Measurements from ENCODE around the gene FRMD5. TPM values are rescaled to one million over a fixed set of nuclear protein-coding genes. Genes with fewer than 3 reads are reported as not detected.

The FRMD5 gene
- polyA plus RNA-seq, 1 donor (not counting 4 experiments of a cell fraction or from before 2014, with no cell fraction given) = 7.3 TPM

DNA sequence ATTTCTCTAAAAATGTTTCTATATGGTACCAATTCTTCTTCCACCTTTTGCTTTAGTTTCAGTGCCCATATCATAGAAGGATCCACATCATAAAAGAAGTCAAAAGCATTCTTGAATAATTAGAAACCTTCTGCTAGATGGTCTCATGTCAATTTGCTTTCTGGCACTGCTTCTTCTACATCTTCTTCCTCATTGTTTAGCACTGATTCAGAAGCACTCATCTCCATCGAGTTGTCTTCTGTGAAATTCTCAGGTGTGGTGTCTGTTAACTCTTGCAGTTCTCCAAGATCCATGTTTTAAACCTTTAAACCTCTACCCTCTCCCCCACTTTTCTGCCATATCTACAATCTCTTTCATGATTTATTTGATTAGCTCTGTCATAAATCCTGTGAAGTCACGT is 213.5 kb downstream of the FRMD5 start:
- dilution Hi-C loops (cut with MboI; ENCODE audit: extremely low pct_ligation_motif_present, low sequenced_read_pairs) = no loop called here
- H3K4me1 ChIP-seq (ENCODE audit: control insufficient read depth, extremely low read depth, insufficient read depth, low read length) = no peaks in the 10 kb centered on the region
- H4K20me1 ChIP-seq (ENCODE audit: control insufficient read depth, extremely low read depth, insufficient read depth, low read length) = no peaks in the 10 kb centered on the region
- no peak for TF ChIP-seq EZH2 (IDR thresholded peaks at IDR 0.05; ENCODE audit: low read length)
- TF ChIP-seq, protein P1, sequence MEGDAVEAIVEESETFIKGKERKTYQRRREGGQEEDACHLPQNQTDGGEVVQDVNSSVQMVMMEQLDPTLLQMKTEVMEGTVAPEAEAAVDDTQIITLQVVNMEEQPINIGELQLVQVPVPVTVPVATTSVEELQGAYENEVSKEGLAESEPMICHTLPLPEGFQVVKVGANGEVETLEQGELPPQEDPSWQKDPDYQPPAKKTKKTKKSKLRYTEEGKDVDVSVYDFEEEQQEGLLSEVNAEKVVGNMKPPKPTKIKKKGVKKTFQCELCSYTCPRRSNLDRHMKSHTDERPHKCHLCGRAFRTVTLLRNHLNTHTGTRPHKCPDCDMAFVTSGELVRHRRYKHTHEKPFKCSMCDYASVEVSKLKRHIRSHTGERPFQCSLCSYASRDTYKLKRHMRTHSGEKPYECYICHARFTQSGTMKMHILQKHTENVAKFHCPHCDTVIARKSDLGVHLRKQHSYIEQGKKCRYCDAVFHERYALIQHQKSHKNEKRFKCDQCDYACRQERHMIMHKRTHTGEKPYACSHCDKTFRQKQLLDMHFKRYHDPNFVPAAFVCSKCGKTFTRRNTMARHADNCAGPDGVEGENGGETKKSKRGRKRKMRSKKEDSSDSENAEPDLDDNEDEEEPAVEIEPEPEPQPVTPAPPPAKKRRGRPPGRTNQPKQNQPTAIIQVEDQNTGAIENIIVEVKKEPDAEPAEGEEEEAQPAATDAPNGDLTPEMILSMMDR (optimal IDR thresholded peaks at IDR 0.05 in 1 of 3, IDR thresholded peaks at IDR 0.05 in 1 of 3, conservative IDR thresholded peaks at IDR 0.05 in 1 of 3; ENCODE audit: extremely low read depth in 1 of 3, insufficient read depth in 2 of 3, low read length in 3 of 3) = no peak
- no peak overlapping the region for H2AFZ ChIP-seq (ENCODE audit: control insufficient read depth, low read length)
- H3K4me2 ChIP-seq (ENCODE audit: control insufficient read depth, extremely low read depth, insufficient read depth, low read depth, low read length) = no peak overlapping the region
- FAIRE-seq (no peak), DNase-seq (ENCODE audit: low read depth, low spot score) (no peak)
- H3K36me3 ChIP-seq (ENCODE audit: control insufficient read depth in 2 of 2, extremely low read depth in 1 of 2, insufficient read depth in 2 of 2, low read length in 2 of 2) = no peaks in the 10 kb centered on the region
- H3K4me3 ChIP-seq (ENCODE audit: control insufficient read depth in 2 of 3, extremely low read depth in 1 of 3, insufficient read depth in 2 of 3, low read depth in 1 of 3, low read length in 3 of 3) = no peak overlapping the region
- no peak overlapping the region for H3K27ac ChIP-seq (ENCODE audit: control insufficient read depth, insufficient read depth, low read length)
- H3K9me3 ChIP-seq (ENCODE audit: control insufficient read depth, low read depth, low read length) = no peaks in the 10 kb centered on the region
- no peaks in the 10 kb centered on the region for H3K27me3 ChIP-seq (ENCODE audit: control insufficient read depth, extremely low read depth, insufficient read depth, low read length)
- no peaks in the 10 kb centered on the region for H3K9me1 ChIP-seq (ENCODE audit: control insufficient read depth, extremely low read depth, insufficient read depth, low read length)
- H3K79me2 ChIP-seq (ENCODE audit: control insufficient read depth, insufficient read depth, low read length) = no peaks in the 10 kb centered on the region
- no peak overlapping the region for H3K9ac ChIP-seq (ENCODE audit: control insufficient read depth, extremely low read depth, insufficient read depth, low read length)

DNA sequence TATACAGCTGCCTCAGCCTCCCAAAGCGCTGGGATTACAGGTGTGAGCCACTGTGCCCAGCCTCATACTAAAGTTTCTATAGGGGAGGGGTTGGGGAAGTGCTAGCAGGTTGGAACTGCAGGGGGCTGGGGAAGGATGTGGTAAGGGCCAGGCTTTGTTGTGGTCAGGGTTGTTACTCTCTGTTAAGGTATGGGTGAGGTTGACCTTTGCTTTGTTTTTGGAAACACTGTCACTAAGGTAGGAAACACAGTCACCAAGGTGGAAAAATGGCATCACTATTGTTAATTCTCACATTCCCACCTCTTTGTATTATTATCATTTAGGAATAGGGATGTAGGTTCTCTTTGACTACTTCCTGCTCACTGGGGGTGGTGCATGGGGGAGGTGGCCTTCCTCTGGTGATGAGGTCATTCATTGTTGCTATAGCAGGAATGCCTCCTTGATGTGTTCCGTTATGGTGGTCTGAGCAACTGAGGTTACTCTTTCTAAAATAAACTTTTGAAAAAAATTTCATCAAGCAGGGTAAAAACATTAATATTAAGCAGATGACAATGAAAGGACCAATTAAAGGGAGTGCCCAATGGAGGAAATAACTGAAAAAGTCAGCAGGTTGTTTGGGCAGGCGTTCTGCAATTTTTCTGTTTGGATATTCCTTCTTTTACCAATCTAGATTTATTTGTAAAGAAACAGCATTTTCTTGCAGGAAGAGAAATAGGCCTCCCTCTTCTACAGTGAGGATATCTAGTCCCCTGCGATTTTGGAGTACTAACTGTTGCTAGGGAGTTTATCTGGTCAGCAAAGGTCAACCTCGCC is 217.8 kb downstream of the FRMD5 start:
- DNase-seq (ENCODE audit: low read depth, low spot score) (no peak), FAIRE-seq (no peak)
- no peak overlapping the region for H3K4me3 ChIP-seq (ENCODE audit: control insufficient read depth in 2 of 3, extremely low read depth in 1 of 3, insufficient read depth in 2 of 3, low read depth in 1 of 3, low read length in 3 of 3)
- no peak overlapping the region for H3K9ac ChIP-seq (ENCODE audit: control insufficient read depth, extremely low read depth, insufficient read depth, low read length)
- H4K20me1 ChIP-seq (ENCODE audit: control insufficient read depth, extremely low read depth, insufficient read depth, low read length) = no peaks in the 10 kb centered on the region
- no peak overlapping the region for H3K27ac ChIP-seq (ENCODE audit: control insufficient read depth, insufficient read depth, low read length)
- no peaks in the 10 kb centered on the region for H3K9me3 ChIP-seq (ENCODE audit: control insufficient read depth, low read depth, low read length)
- TF ChIP-seq, protein P1 (optimal IDR thresholded peaks at IDR 0.05 in 1 of 3, IDR thresholded peaks at IDR 0.05 in 1 of 3, conservative IDR thresholded peaks at IDR 0.05 in 1 of 3; ENCODE audit: extremely low read depth in 1 of 3, insufficient read depth in 2 of 3, low read length in 3 of 3) = no peak
- TF ChIP-seq EZH2 (IDR thresholded peaks at IDR 0.05; ENCODE audit: low read length) = no peak
- no peak overlapping the region for H2AFZ ChIP-seq (ENCODE audit: control insufficient read depth, low read length)
- no peaks in the 10 kb centered on the region for H3K9me1 ChIP-seq (ENCODE audit: control insufficient read depth, extremely low read depth, insufficient read depth, low read length)
- H3K36me3 ChIP-seq (ENCODE audit: control insufficient read depth in 2 of 2, extremely low read depth in 1 of 2, insufficient read depth in 2 of 2, low read length in 2 of 2) = no peaks in the 10 kb centered on the region
- H3K4me1 ChIP-seq (ENCODE audit: control insufficient read depth, extremely low read depth, insufficient read depth, low read length) = no peaks in the 10 kb centered on the region
- dilution Hi-C loops (cut with MboI; ENCODE audit: extremely low pct_ligation_motif_present, low sequenced_read_pairs) = no loop called here
- no peaks in the 10 kb centered on the region for H3K27me3 ChIP-seq (ENCODE audit: control insufficient read depth, extremely low read depth, insufficient read depth, low read length)
- peaks cover 1% of the 10 kb centered on the region for H3K79me2 ChIP-seq (ENCODE audit: control insufficient read depth, insufficient read depth, low read length)
- H3K4me2 ChIP-seq (ENCODE audit: control insufficient read depth, extremely low read depth, insufficient read depth, low read depth, low read length) = no peak overlapping the region

Data from keratinocyte (primary cell).